Measurements from ENCODE around the gene GSTT2. TPM values are rescaled to one million over a fixed set of nuclear protein-coding genes. Genes with fewer than 3 reads are reported as not detected.
"Not testable (repeated sequence)": the region's sequence is repeated elsewhere in the genome, so short reads cannot be mapped to it uniquely, and the experiment has no call there.

The GSTT2 gene
- total and polyA plus RNA-seq, 9 of the 15 experiments (the other 6 are each of a cell fraction or from before 2014, with no cell fraction given), result not detected

DNA sequence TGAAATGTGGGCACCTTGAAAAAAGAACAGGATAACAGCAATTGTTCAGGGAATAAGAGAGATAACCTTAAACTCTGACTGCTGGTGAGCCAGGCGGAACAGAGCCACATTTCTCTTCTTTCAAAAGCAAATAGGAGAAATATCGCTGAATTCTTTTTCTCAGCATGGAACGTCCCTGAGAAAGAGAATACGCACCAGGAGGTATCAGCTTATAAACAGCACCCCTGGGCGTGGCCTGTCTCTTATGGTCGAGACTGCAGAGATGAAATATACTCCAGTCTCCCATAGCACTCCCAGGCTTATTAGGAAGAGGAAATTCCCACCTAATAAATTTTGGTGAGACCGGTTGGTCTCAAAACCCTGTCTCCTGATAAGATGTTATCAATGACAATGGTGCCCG lies 24.0 kb upstream of the GSTT2 start:
- DNase-seq (ENCODE audit: extremely low read depth in 1 of 4, low spot score in 3 of 4); H3K9me3 ChIP-seq (replicated peaks; ENCODE audit: control insufficient read depth, insufficient read depth, low read depth, low read length); H4K20me1 ChIP-seq (replicated peaks; ENCODE audit: control insufficient read depth, insufficient read depth, low read length); H3K27ac ChIP-seq (ENCODE audit: extremely low read depth, low read depth, low read length); ATAC-seq; H3K9me1 ChIP-seq (ENCODE audit: control insufficient read depth, insufficient read depth, low read length); H3K9ac ChIP-seq (ENCODE audit: insufficient read depth in 1 of 2, low read depth in 2 of 2, low read length in 2 of 2); H3K4me1 ChIP-seq (replicated peaks in 1 of 2; ENCODE audit: control insufficient read depth in 2 of 2, insufficient read depth in 2 of 2, low read length in 2 of 2); H3K4me2 ChIP-seq (ENCODE audit: insufficient read depth, low read length); FAIRE-seq; H3K79me2 ChIP-seq (ENCODE audit: control insufficient read depth, insufficient read depth, low read length); BruUV-seq (replicated peaks); POLR2A ChIA-PET; H2AFZ ChIP-seq (ENCODE audit: low read depth, low read length); H3K36me3 ChIP-seq (ENCODE audit: control insufficient read depth, insufficient read depth, low read length); H3K27me3 ChIP-seq (ENCODE audit: control insufficient read depth in 2 of 2, insufficient read depth in 2 of 2, low read length in 2 of 2); H3K4me3 ChIP-seq: not testable (repeated sequence)
- no CpG with 5 or more reads among the region's 8 CpGs for WGBS (ENCODE audit: insufficient coverage, low coverage, missing lambda C conversion rate)
- CTCF ChIA-PET (ENCODE audit: low intra/inter-chr PET ratio), result interaction anchor here (1.2 kb wide), 1 partner anchor 219 kb away, joined by 4 read pairs; no protein-coding TSS in a partner anchor
- intact Hi-C loops (cut with micrococcal nuclease), result loop anchor here (10.0 kb wide), 1 partner anchor 229 kb away; the partner anchor contains the start of gene SUSD2
- in situ Hi-C loops (cut with MboI), result loop anchor here (10.0 to 25.0 kb wide), 2 partner anchors 219 to 556 kb away; no protein-coding TSS in a partner anchor

DNA sequence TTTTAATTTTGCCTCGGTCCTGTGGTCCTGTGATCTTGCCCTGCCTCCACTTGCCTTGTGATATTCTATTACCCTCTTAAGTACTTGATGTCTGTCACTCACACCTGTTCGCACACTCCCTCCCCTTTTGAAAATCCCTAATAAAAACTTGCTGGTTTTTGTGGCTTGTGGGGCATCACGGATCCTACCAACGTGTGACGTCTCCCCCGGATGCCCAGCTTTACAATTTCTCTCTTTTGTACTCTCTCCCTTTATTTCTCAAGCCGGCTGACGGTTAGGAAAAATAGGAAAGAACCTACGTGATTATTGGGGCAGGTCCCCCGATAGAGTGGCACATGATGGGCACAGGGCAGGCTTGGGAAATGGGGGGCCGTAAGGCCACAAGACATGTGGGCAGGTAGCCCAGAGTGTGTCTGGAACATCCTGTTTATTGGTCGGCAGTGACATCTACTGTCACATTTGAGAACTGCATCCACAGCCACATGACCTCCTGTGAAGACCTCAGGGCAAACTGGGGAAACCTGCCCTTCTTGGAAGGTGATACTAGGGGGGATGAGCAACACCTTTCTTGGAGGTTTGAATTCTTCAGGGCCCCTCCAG lies 23.5 kb upstream of the GSTT2 start:
- peak; percentile 39 to 80 (median 43) for DNase-seq (ENCODE audit: extremely low read depth in 1 of 4, low spot score in 3 of 4)
- CTCF ChIA-PET (ENCODE audit: low intra/inter-chr PET ratio), result interaction anchor here (1.2 kb wide), 1 partner anchor 218 kb away, joined by 4 read pairs; no protein-coding TSS in a partner anchor
- H3K4me3 ChIP-seq; H3K36me3 ChIP-seq (ENCODE audit: control insufficient read depth, insufficient read depth, low read length); H3K9ac ChIP-seq (ENCODE audit: insufficient read depth in 1 of 2, low read depth in 2 of 2, low read length in 2 of 2); H3K27ac ChIP-seq (ENCODE audit: extremely low read depth, low read depth, low read length); H3K9me1 ChIP-seq (ENCODE audit: control insufficient read depth, insufficient read depth, low read length); H3K27me3 ChIP-seq (ENCODE audit: control insufficient read depth in 2 of 2, insufficient read depth in 2 of 2, low read length in 2 of 2); H3K79me2 ChIP-seq (ENCODE audit: control insufficient read depth, insufficient read depth, low read length); H3K4me1 ChIP-seq (replicated peaks in 1 of 2; ENCODE audit: control insufficient read depth in 2 of 2, insufficient read depth in 2 of 2, low read length in 2 of 2); POLR2A ChIA-PET; H4K20me1 ChIP-seq (replicated peaks; ENCODE audit: control insufficient read depth, insufficient read depth, low read length); H3K9me3 ChIP-seq (replicated peaks; ENCODE audit: control insufficient read depth, insufficient read depth, low read depth, low read length); H3K4me2 ChIP-seq (ENCODE audit: insufficient read depth, low read length); BruUV-seq (replicated peaks); H2AFZ ChIP-seq (ENCODE audit: low read depth, low read length): not testable (repeated sequence)
- intact Hi-C loops (cut with micrococcal nuclease) (loop anchor here (10.0 kb wide), 1 partner anchor 228 kb away; the partner anchor contains the start of gene SUSD2), in situ Hi-C loops (cut with MboI) (loop anchor here (10.0 to 25.0 kb wide), 2 partner anchors 218 to 556 kb away; no protein-coding TSS in a partner anchor)
- ATAC-seq, result peak; percentile 94
- peak; percentile 97 for FAIRE-seq
- WGBS (ENCODE audit: insufficient coverage, low coverage, missing lambda C conversion rate), result 5% methylated on average over 7 of the region's 12 CpGs
- TF ChIP-seq, protein P1, sequence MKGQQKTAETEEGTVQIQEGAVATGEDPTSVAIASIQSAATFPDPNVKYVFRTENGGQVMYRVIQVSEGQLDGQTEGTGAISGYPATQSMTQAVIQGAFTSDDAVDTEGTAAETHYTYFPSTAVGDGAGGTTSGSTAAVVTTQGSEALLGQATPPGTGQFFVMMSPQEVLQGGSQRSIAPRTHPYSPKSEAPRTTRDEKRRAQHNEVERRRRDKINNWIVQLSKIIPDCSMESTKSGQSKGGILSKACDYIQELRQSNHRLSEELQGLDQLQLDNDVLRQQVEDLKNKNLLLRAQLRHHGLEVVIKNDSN (CRISPR knock-in tag; IDR thresholded peaks at IDR 0.05), result peak; percentile 57; the same call in 1 of the 2 replicates
- TF ChIP-seq, protein P2, sequence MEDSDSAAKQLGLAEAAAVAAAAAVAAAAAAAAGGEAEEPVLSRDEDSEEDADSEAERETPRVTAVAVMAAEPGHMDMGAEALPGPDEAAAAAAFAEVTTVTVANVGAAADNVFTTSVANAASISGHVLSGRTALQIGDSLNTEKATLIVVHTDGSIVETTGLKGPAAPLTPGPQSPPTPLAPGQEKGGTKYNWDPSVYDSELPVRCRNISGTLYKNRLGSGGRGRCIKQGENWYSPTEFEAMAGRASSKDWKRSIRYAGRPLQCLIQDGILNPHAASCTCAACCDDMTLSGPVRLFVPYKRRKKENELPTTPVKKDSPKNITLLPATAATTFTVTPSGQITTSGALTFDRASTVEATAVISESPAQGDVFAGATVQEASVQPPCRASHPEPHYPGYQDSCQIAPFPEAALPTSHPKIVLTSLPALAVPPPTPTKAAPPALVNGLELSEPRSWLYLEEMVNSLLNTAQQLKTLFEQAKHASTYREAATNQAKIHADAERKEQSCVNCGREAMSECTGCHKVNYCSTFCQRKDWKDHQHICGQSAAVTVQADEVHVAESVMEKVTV (CRISPR knock-in tag; IDR thresholded peaks at IDR 0.05), result peak; percentile 48; the same call in 1 of the 2 replicates
- peak; percentile 65 to 85 for TF ChIP-seq RAD21 (CRISPR knock-in tag; conservative IDR thresholded peaks at IDR 0.05 in 1 of 2, IDR thresholded peaks at IDR 0.05 in 1 of 2)
- TF ChIP-seq, protein P3, sequence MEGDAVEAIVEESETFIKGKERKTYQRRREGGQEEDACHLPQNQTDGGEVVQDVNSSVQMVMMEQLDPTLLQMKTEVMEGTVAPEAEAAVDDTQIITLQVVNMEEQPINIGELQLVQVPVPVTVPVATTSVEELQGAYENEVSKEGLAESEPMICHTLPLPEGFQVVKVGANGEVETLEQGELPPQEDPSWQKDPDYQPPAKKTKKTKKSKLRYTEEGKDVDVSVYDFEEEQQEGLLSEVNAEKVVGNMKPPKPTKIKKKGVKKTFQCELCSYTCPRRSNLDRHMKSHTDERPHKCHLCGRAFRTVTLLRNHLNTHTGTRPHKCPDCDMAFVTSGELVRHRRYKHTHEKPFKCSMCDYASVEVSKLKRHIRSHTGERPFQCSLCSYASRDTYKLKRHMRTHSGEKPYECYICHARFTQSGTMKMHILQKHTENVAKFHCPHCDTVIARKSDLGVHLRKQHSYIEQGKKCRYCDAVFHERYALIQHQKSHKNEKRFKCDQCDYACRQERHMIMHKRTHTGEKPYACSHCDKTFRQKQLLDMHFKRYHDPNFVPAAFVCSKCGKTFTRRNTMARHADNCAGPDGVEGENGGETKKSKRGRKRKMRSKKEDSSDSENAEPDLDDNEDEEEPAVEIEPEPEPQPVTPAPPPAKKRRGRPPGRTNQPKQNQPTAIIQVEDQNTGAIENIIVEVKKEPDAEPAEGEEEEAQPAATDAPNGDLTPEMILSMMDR (IDR thresholded peaks at IDR 0.05 in 2 of 3, conservative IDR thresholded peaks at IDR 0.05 in 1 of 3; ENCODE audit: insufficient read depth in 2 of 3, low read depth in 1 of 3, low read length in 3 of 3), result peak; percentile 64 to 74 (median 68)
- TF ChIP-seq NFIC (IDR thresholded peaks at IDR 0.05), result peak; percentile 61

Measured in K562 (cell line).